Osteoblast (primary cell): Measurements from ENCODE around the gene SLC17A5. TPM values are rescaled to one million over a fixed set of nuclear protein-coding genes. Genes with fewer than 3 reads are reported as not detected.
"Not testable (repeated sequence)": the region's sequence is repeated elsewhere in the genome, so short reads cannot be mapped to it uniquely, and the experiment has no call there.

Source experiments
- DNase-seq: peaks from one replicate; pipeline ENCODE4 v3.0.0; 2011; ENCODE audit warnings: low spot score, mixed read lengths; ENCODE audit not compliant: insufficient read length; ENCODE audit errors: missing footprints
- H2AFZ ChIP-seq: 2 replicates; pipeline ENCODE4 v1.6.0; 2011; ENCODE audit warnings: mild to moderate bottlenecking, low read length
- H3K27ac ChIP-seq: 2 replicates; pipeline ENCODE4 v1.5.1; 2011; ENCODE audit warnings: mild to moderate bottlenecking, low read depth, low read length, moderate library complexity
- H3K27me3 ChIP-seq: 2 replicates; pipeline ENCODE4 v1.6.0; 2012; ENCODE audit warnings: mild to moderate bottlenecking, control low read depth, inconsistent platforms, low read length, moderate library complexity; ENCODE audit not compliant: insufficient read depth
- H3K36me3 ChIP-seq: 2 replicates; pipeline ENCODE4 v1.5.1; 2011; ENCODE audit warnings: mild to moderate bottlenecking, low read length, control low read depth, moderate library complexity; ENCODE audit not compliant: insufficient read depth
- H3K4me1 ChIP-seq: 2 replicates; pipeline ENCODE4 v1.5.1; 2011; ENCODE audit warnings: mild to moderate bottlenecking, low read length, control low read depth, moderate library complexity; ENCODE audit not compliant: insufficient read depth
- H3K4me2 ChIP-seq: 2 replicates; pipeline ENCODE4 v1.6.0; 2011; ENCODE audit warnings: mild to moderate bottlenecking, low read length; ENCODE audit not compliant: insufficient read depth
- H3K4me3 ChIP-seq: fragments of 200-600 bp; sonication (generic); 3 replicates; pipeline ENCODE4 v1.5.1; 2012; ENCODE audit warnings: mild to moderate bottlenecking, low read length, inconsistent platforms; ENCODE audit not compliant: insufficient read depth
- H3K79me2 ChIP-seq: 2 replicates; pipeline ENCODE4 v1.6.0; 2012; ENCODE audit warnings: mild to moderate bottlenecking, low read length, control low read depth, inconsistent platforms; ENCODE audit not compliant: insufficient read depth
- H3K9me3 ChIP-seq: 2 replicates; pipeline ENCODE4 v1.5.1; 2011; ENCODE audit warnings: low read depth, low read length, control low read depth
- H4K20me1 ChIP-seq: 2 replicates; pipeline ENCODE4 v1.6.0; 2012; ENCODE audit warnings: mild to moderate bottlenecking, low read length, control low read depth; ENCODE audit not compliant: insufficient read depth
- total RNA-seq: library from RNA; depleted of rRNA; stranded (reverse); fragments of >200 nt; gene quantifications from 2 replicates; pipeline ENCODE4 v1.2.3, GENCODE V29; 2012
- TF ChIP-seq, protein P1 (sequence below): IDR thresholded peaks from 2 replicates; pipeline ENCODE4 v1.5.1; 2011; ENCODE audit warnings: mild to moderate bottlenecking, low read depth, low read length, moderate library complexity; ENCODE audit errors: extremely low read depth

The SLC17A5 gene
- total RNA-seq, 1 donor, result 38.7 TPM

DNA sequence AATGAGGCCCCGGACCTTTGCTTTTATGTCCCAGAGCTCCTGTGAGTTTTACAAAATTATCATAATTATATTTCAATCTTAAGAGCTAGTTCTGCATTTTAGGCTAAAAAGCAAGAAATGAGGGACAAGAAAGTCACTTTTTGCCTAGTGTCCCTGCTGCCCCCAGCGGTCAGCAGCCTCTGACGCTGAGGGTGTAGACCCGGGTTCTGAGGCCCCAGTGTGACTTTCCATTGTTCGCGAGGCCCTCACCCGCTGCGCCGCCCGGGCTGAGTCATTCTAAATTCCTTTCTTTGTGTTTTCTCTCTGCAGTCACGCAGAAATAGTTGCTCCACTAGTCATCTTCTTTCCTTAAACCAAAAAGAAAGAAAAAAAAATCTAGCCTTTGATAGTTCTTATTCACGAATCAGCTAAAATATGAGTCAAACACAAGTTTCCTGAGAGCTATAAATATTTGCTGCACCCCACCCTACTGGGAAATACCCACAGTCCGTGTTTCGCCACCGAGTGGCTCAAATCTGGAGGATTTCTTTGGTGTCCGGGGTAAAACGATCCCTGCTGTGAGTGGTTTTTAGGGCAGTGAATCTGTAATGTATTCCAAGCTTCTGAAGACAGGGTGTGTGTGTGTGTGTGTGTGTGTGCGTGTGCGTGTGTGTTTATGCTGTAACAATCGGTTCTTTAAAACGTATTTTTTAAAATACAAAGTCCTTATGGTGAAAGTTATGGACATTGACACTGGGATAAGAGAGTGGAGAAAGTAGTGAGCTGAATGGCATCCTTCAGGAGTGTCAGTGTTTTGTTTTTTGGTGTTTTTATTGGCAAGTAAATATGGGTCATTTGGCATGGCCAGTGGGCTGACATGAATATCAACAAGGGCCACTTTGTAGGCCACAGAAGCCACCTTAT is 73.3 kb downstream of the SLC17A5 start:
- H3K9me3 ChIP-seq, result no peaks in the 10 kb centered on the region

DNA sequence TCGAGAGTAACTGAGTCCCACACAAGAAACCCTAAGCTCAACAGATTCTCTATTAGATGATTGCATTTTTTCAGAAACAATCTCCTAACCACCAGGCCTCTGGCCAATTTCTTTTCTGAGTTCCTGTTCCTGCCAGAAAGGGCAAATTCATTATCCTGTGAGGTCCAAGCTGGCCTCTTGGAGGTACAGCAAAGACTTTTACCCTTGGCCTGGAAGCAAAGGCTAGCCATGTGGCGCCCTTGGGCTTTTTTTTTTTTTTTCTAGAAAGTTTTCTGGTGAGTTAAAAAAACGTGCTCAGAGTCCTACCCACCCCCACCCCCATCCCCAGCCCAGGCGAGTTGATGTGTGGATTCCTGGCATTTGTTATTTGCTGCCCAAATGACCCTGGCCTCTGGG is 73.9 kb downstream of the SLC17A5 start:
- Histone ChIP-seq H4K20me1 (no peaks in the 10 kb centered on the region), H3K4me3 (peak overlapping the region; percentile 5), H2AFZ (no peak overlapping the region), H3K9me3 (no peaks in the 10 kb centered on the region), H3K36me3 (no peaks in the 10 kb centered on the region), H3K4me1 (peaks cover 25% of the 10 kb centered on the region), H3K27me3 (no peaks in the 10 kb centered on the region), H3K27ac (peak overlapping the region; percentile 100), H3K79me2 (no peaks in the 10 kb centered on the region), H3K4me2 (peak overlapping the region; percentile 93)
- TF ChIP-seq, protein P1, sequence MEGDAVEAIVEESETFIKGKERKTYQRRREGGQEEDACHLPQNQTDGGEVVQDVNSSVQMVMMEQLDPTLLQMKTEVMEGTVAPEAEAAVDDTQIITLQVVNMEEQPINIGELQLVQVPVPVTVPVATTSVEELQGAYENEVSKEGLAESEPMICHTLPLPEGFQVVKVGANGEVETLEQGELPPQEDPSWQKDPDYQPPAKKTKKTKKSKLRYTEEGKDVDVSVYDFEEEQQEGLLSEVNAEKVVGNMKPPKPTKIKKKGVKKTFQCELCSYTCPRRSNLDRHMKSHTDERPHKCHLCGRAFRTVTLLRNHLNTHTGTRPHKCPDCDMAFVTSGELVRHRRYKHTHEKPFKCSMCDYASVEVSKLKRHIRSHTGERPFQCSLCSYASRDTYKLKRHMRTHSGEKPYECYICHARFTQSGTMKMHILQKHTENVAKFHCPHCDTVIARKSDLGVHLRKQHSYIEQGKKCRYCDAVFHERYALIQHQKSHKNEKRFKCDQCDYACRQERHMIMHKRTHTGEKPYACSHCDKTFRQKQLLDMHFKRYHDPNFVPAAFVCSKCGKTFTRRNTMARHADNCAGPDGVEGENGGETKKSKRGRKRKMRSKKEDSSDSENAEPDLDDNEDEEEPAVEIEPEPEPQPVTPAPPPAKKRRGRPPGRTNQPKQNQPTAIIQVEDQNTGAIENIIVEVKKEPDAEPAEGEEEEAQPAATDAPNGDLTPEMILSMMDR, result no peak
- peak; percentile 86 for DNase-seq

More for the DNA sequence above, 73.3 kb downstream of the SLC17A5 start:
- Histone ChIP-seq H3K36me3 (no peaks in the 10 kb centered on the region), H3K79me2 (no peaks in the 10 kb centered on the region), H3K27me3 (no peaks in the 10 kb centered on the region), H3K4me1 (peaks cover 30% of the 10 kb centered on the region), H4K20me1 (no peaks in the 10 kb centered on the region), H3K4me3 (peak overlapping the region; percentile 56), H3K27ac (peak overlapping the region; percentile 100), H2AFZ (peak overlapping the region; percentile 68), H3K4me2 (peak overlapping the region; percentile 93)
- peak; percentile 90 for DNase-seq
- TF ChIP-seq, protein P1, result peak; percentile 54

DNA sequence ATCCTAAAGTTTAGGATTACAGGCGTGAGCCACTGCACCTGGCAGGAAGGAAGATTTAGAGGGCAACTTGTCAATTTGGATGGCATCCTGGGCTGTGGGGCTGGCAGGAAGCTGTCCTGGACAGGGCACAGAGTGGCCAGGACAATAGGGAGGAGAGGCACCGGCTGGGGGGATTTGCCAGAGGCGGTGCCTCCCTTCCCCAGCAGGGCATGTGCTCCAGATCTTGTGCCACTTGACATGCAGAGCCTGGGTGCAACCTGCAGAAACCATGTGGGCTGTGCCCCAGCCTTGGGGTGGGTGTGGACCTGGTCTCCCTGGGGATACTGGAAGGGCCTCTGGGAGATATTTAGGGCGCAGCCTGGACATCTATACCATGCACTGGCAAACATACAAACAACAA is 74.4 kb downstream of the SLC17A5 start:
- no peak overlapping the region for H3K4me3 ChIP-seq

DNA sequence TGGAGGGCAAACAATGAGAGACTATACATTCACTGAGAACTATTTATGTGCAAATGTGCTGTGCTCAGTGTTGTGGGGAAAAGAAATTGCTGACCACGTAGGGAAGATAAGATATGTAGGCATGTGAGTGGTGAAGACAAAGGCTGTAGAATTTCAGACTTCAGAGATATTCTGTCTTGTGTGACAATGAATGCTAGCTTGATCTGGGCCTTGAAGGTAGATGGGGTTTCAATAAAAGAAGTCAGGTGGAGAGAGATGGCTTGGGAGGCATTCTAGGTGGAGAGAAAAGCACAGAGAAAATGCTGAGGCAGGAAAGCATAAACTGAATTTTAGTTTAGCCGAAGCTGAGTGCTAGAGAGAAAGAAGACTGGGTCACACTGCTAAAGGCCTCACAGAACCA is 76.1 kb downstream of the SLC17A5 start:
- no peaks in the 10 kb centered on the region for H3K27me3 ChIP-seq
- H3K27ac ChIP-seq, result no peak overlapping the region
- H3K4me2 ChIP-seq, result no peak overlapping the region
- H3K36me3 ChIP-seq, result no peaks in the 10 kb centered on the region
- H2AFZ ChIP-seq, result peak overlapping the region; percentile 71
- DNase-seq, result peak; percentile 37
- H3K4me3 ChIP-seq, result no peak overlapping the region
- H3K4me1 ChIP-seq, result peaks cover 25% of the 10 kb centered on the region
- H4K20me1 ChIP-seq, result no peaks in the 10 kb centered on the region
- TF ChIP-seq, protein P1, result no peak
- no peaks in the 10 kb centered on the region for H3K79me2 ChIP-seq
- no peaks in the 10 kb centered on the region for H3K9me3 ChIP-seq

More for the DNA sequence above, 74.4 kb downstream of the SLC17A5 start:
- Histone ChIP-seq H3K4me2 (peak overlapping the region; percentile 93), H3K36me3 (no peaks in the 10 kb centered on the region), H2AFZ (no peak overlapping the region), H3K79me2 (no peaks in the 10 kb centered on the region), H3K27me3 (no peaks in the 10 kb centered on the region), H3K4me1 (peaks cover 25% of the 10 kb centered on the region), H3K9me3 (no peaks in the 10 kb centered on the region), H3K27ac (peak overlapping the region; percentile 100), H4K20me1 (no peaks in the 10 kb centered on the region)
- TF ChIP-seq, protein P1, result no peak
- DNase-seq, result no peak

DNA sequence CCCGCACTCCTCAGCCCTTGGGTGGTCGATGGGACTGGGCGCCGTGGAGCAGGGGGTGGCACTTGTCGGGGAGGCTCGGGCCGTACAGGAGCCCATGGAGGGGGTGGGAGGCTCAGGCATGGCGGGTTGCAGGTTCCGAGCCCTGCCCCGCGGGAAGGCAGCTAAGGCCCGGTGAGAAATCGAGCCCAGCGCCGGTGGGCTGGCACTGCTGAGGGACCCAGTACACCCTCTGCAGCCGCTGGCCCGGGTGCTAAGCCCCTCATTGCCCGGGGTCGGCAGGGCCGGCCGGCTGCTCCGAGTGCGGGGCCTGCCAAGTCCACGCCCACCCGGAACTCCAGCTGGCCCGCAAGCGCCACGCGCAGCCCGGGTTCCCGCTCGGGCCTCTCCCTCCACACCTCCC is 81.3 kb downstream of the SLC17A5 start:
- not testable (repeated sequence) for H3K4me1 ChIP-seq, DNase-seq, H2AFZ ChIP-seq, H3K36me3 ChIP-seq, H4K20me1 ChIP-seq, H3K4me2 ChIP-seq, H3K27ac ChIP-seq, H3K9me3 ChIP-seq, H3K79me2 ChIP-seq, H3K27me3 ChIP-seq, H3K4me3 ChIP-seq
